Pons (tissue), 1 donor: ENCODE data around the gene KCND1.

Experiments
- DNase-seq: peaks from one replicate; pipeline ENCODE4 v3.0.0-alpha.2; 2016; ENCODE audit warnings: low spot score

KCND1 gene

DNA sequence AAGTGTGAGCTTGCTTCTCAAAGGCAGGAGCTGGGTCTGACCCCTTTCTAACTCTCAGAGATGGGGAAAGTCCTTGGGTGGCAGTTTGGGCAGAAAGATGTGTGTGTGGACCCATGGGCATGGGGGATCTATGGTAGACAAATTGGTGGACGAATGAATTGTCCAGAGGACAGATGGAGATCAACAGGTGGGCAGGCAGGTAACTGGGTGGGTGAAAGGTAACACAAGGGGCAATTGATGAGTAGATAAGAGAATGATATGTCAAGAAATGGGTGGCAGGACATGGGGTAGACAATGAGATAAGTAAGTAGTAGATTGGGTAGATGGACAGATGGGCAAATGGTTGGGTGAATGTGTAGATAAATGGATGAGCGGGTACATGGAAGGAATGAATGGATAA is 2.9 kb upstream of the KCND1 start:
- no peak for DNase-seq

DNA sequence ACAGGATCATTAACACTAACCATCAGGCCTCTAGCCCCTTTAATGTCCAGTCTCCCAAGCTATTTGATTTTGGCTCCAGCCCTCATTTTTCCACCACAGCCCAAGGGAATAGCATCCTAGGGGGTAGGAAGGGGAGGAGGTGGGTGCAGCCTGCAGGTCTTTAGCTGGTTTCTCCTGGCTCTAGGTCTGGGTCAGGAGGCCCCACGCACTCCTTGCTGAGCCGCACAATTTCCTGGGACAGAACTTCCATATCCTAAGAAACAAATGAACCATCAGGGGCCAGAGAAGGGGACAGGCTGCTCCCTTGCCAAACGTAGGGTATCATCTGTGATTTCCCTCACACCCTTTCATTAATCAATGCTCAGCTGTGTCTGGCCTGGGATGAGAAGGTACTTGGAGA is 2.4 kb upstream of the KCND1 start:
- DNase-seq, result no peak

DNA sequence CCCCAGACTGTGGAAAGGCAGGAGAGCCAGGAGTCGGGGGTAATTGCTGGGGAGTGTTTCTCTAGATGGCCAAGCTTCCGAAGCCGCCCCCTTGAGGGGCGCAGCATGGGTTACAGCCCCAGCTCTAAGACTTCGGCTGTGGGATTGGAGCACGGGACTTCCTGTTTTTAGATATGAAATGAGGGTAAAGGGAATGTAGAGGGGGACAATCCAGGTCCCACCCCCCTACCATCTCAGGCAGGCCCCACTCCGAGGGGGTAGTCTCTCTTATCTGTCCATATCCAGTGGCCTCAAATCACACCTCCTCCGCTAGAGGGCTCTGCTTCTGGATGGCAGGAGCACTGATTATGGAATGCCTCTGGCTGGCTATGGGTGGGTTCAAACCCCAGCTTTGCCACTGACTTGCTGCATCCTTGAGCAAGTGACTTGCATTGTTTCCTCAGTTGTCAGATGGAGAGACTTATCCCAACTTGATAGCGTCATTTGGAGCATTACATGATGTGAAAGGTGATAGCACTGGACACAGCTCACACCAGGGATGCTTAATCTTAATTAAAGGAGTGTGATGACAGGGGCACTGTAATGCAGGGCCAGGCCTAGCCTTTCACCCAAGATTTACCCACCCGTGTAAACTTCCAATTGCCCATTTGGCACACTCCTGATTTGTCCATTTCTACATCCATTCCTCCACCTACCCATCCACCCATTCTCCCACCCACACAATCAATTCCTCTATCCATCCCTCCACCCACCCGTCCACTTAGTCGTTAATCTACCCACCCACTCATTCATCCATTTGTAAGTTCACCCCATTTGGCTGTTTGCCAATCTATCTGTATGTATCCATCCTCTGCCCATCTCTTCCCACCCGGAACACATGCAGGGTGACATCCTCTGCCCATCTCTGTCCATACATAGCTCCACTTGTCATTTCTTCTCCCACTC is 848 bp upstream of the KCND1 start:
- peak; percentile 35 for DNase-seq

DNA sequence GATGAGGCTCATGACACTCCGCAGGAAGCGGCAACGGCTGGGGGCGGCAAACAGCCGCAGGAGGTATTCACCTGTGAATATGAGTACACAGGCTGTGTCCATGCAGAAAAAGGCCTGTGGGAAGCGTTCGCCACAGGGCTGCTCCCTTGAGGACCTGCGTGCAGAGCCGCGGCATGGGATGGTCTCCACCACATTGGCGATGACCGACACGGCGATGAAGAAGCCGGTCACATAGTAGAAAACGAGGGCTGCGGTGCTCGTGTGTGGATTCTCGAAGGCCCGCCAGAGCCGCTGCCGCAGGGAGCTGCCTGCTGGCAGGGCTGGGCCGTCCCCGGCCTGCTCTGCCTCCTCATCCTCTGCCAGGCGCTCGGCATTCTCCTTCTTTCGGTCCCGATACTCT is 2.2 kb downstream of the KCND1 start:
- DNase-seq, result no peak

DNA sequence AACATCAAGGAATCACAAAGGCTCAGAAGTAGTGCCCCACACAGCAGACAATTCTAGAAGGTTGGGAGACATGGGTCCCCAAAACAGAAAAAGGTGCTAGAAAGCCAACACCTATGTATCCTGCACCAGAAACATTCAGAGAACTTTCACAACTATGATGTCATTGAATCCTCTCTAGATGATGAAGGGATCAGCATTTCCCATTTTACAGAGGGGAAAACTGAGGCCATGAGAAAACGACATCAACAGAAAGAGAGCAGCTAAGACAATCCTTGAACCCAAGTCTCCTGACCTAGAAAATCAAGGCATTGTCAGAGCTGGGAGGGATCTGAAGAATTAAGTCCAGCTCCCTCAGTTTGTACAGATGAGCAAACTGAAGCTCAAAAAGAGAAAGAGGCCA is 3.3 kb downstream of the KCND1 start:
- DNase-seq, result no peak

DNA sequence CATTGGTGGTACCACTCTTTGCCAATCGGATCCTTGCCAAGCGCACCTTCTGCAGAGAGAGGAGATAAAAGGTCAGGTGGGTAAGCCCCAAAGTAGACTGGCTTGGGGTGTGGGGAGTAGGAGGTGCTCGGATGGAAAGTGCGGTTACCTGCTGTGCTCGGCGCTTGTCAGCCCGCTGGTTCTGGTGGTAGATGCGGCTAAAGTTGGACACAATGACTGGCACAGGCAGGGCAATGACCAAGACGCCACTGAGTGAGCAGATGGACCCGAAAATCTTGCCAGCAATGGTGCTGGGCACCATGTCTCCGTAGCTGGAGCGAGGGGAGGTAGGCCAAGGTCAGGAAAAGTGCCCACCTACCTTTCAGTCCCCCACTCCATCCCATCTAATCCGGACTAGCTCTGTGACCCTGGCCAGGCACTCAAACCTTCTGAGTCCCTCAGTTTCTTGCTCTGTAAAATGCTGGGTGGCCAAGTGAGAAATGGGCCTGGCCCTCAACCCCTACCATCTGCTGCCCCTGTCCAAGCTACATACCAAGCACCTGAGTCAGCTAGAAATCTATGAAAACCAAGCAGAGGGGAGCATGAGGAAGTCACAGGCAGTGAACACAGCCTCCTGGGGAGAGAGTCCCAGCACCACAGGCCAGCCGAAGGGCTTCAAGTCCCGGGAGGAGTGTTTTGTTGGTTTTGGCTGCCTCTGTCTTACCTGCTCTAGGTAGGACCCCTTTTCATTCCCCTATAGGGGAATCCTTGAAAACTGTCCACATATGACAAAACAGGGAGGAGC is 4.7 kb downstream of the KCND1 start:
- DNase-seq, result no peak

DNA sequence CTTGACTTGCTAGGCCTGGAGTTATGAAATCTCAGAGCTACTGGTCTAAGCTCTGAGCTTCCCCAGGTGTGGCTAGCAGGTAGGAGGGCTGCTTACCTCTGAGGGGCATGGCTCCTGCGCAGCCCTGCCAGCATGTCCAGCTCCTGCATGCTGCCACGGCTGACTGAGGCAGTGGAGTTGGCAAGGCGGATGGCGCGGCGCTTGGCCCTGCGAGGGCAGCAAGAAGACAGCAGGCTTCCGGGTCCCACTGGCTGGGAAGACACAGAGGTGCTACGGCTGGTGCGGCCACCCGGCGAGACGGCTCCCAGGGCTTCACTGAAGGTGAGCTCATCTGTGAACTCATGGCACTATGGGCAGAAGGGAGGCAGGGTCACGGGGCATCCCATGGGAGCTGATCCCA is 5.7 kb downstream of the KCND1 start:
- no peak for DNase-seq

DNA sequence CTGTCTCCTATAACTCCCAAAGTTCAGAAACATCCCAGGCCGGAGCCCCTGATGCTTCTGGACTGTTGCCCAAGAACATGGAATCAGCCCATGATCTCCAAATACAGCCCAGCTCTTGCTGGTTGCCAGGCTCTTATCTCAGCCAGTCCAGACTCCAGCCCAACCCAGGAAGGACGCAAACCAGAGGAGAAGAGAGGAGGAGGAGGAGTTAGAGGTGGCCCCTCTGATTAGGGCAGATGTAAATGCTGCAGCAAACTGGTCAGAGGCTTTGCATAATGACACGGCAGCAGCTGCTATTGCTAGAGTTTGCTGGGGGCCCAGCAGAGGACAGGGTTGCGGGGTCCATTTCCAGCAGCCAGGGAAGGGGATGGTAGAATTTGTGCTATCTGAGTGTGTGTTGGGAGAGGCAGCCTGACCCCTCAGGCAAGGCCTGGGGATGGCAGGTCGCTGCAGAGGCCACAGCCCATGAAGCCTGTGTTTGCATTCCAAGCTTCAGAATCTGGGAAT is 10.0 kb downstream of the KCND1 start:
- DNase-seq, result no peak

DNA sequence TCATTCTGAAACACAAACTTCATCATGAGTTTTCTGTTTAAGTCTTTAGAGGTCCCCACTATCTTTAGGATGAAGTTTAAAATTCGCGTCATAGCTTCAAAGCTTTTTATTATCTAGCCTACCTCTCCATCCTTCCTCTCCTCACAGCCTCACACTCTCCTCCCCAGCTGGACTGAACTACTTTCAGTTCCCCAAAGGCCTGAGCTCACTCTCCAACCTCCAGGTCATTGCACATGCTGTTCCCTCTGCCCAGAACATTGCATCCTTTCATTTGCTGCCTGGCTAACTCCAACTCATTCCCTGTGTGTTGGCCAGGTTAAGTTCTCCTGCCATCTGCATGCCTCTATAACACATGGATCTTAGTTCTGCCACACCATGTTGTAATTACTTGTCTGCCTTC is 11.4 kb downstream of the KCND1 start:
- no peak for DNase-seq

DNA sequence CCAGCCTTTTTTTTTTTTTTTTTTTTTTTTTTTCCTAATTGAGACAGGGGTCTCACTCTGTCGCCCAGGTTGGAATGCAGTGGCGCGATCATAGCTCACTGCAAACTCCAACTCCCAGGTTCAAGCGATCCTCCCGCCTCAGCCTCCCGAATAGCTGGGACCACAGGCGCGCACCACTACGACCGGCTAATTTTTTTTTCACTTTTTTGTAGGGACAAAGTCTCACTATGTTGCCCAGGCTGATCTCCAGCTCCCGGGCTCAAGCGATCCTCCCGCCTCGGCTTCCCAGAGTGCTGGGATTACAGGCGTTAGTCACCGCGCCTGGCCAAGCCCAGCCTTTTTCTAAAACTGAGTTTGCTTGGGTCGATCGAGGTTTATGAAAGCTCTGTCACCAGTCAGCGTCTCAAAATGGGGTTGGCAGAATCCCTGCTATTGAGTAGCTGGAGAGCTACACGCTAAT is 13.0 kb downstream of the KCND1 start:
- peak; percentile 18 for DNase-seq

DNA sequence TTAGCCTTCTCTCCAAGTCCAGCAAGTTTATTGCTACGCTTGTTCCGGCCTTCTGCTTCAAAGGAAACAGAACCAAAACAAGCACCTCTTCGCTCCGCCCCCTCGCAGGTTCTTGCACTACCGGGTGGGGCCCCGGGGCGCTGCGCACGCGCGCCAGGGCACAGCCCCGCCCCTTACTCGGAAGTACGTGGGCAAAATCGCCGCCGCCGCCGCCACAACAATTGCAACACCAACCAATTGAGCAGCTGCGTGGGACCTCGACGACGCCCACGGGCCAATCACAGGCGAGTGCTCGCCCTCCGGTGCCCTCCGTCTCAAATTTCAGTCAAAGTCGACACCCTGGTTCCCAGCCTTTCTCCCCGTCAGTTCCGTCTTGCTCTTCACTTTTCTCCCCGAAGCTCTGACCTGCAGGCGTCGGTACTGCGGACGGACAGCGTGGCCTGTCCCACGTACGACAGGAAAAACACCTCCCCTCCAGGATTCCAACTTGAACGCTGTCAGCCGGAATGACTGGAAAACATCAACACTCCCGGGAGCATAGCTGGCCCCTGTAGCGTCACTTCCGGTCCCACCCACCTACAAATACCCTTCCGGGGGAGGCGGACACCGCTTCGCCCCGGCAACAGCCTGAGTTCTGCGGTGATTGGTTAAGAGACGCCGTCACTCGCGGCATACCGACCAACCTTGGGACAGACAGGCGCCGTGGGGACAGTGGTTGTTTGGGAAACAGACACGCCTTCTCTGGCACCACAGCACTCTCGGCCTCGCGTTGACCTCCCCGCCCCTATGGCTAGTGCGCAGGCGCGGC is 13.6 kb downstream of the KCND1 start:
- DNase-seq, result peak; percentile 97

DNA sequence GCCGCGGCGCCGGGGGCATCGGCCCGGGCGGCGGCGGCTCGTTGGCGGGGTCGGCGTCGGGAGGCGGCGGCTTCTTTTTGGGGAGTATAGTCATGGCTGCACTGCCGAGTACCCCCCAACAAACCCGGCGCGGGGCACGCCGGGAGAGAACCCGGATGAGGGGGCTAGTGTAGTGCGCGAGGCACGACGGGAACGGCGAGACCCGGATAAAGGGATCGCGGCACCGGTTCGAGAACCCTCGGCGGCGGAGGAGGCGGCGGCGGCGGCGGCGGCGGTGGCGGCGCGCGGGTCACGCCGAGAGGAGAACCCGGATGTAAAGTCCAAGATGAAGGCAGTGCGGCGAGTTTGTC is 14.2 kb downstream of the KCND1 start, which contains the start of gene OTUD5:
Gene OTUD5 (minus strand): TSS at position 131 of the 350 bp plus-strand sequence. CDS start 37 bp downstream, at position 94.
- no peak for DNase-seq

DNA sequence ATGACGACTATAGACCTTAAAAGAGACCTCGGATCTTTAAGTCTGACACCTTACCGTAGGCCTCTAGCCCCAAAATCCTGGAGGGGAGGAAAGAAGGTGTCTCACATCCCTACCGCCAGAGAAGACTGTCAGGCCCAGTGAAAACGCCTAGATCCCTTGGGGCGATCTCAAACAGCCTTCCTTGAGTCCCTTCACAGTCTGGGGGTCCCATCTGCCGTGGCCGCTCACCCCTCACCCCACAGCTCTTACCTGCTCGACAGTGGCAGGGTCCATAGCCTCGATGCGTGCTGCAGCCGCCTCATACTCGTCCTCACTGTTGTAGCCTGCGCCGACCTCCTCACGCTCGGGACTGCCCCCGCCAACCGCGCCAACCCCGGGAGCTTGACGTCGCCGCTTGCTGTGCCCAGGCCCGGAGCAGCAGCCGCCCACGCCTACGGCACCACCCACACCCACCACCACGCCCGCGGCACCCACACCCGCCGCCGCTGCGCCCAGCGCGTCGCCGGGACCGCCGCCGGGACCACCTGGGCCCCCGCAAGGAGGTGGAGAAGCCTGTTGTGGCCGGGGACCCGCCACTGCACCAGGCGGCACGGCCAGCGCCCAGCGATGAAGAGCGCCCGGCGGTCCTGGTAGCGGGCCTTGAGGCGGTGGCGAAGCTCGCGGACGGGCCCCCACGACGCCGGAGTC is 14.8 kb downstream of the KCND1 start:
- no peak for DNase-seq

DNA sequence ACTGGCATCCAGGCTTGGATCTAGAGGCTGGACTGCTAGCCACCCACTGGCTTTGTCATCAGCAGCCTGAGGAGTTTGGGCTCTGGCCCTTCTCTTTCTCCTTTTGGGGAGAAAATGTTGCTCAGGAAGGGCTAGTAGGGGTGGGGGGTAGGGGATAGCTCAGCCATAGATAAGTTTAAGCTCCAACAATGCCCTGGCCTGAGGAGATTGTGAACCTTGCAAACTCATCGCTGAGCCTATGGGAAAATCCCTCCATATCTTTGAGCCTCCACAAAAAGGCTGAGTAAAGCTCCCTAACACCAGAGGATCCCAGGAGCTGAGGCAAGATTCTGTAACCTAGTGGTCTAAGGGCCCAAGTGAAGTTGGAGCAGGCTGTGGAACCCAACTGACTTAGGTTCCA is 23.1 kb downstream of the KCND1 start:
- no peak for DNase-seq

DNA sequence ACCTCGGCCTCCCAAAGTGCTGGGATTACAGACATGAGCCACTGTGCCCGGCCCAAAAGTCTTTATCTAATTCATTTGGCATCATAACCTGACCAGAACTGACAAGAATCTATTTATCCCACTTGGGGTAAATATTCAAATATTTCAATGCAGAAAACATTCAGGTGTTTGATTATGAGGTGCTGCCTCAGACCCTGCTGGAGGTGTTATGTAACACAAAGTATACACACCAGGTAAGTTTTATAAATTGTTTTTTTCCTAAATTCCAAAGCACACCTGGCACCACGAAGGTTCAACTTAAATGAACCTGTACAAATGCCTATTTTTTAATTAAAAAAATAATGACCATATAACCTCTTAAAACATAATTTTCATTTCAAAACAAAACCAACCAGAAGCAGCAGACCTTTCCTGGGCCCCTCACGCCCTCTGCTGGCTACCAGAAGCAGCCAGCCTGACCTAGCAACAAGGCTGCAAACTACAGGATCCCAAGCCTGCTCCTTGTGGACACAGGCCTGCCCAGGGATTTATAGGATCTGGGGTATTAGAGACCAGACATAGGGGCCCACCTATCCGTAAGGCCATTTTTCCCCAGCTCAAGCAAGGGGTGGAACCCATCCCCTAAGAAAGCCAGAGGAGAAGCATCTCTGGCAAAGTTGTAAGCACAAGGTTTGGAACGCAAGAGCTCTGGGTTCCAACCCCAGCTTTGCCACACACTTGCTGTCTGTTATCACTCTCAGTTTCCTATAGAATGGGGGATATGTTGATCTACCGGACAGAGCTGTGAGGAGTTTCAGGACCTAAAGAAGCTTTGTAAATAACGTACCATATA is 25.9 kb downstream of the KCND1 start:
- DNase-seq, result peak; percentile 22

DNA sequence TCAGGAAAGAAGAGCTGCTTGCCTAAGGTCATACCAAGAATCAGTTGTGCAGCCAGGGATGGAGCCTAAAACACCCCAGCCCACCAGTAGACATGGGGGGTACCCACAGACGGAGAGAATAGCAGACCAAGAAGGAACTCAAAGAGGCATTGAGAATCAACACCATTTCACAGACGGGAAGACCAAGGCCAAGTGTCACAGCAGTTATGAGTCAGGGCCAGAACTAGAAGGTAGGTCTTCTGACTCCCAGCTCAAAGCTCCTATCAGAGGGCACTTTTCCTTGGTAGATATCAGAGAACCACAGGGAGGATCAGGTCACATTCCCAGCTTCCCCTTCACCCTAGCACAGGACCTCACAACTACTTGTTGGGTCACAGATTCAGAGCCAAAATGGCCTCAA is 28.7 kb downstream of the KCND1 start:
- DNase-seq, result no peak

DNA sequence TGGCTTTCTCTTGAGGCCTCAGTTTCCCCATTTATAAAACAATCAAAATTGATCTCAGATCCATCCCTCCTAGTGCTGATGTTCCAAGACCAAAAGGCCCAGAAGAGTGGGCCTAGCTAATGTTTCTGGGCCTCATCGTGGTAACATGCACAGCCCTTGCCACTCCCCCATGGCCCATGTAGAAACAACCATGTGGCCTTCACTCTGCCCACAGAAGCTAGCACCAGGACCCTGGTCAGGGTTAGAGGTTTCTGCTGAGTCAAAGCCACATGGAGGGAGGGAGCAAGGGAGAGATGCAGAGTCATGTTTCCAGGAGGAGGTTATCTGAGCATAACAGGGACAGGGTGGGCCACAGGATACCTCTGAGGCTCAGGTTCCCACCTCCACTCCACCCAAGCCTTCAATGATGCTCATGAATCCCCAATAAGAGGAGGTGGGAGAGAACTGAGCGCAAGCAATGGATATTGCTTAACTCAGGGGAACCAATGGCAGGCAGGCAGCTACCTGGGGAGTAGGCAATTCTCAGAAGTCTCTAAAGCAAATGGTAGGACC is 31.2 kb downstream of the KCND1 start:
- no peak for DNase-seq

DNA sequence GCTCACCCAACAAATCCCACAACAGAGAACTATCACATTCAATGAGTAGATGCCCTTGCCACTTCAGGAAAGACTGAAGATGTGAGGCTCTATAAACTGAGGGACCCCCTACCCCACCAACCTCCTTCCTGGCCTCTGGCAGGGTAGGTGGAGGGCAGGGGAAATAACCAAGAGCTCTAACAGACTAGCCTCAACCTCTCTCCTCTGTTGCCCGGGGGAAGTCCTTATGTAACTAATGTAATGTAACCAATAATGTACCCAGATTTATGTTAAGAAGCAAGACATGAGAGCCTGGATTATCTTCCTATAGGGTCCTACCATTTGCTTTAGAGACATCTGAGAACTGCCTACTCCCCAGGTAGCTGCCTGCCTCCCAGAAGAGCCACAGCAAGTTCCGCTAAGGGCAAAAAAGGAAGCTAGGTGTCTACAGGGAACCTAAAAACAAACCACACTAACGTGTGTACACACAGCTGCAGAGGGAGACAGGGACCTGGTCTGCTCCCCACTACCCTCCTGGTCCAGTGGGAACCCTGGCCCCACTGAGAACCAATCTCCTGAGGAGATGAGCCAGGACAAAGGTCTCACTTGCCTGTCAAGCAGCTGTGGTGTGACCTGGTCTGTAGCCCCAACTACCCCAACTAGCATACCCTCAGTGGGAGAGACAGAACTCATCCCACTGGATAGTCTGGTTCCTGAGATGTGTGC is 32.0 kb downstream of the KCND1 start:
- DNase-seq, result no peak

DNA sequence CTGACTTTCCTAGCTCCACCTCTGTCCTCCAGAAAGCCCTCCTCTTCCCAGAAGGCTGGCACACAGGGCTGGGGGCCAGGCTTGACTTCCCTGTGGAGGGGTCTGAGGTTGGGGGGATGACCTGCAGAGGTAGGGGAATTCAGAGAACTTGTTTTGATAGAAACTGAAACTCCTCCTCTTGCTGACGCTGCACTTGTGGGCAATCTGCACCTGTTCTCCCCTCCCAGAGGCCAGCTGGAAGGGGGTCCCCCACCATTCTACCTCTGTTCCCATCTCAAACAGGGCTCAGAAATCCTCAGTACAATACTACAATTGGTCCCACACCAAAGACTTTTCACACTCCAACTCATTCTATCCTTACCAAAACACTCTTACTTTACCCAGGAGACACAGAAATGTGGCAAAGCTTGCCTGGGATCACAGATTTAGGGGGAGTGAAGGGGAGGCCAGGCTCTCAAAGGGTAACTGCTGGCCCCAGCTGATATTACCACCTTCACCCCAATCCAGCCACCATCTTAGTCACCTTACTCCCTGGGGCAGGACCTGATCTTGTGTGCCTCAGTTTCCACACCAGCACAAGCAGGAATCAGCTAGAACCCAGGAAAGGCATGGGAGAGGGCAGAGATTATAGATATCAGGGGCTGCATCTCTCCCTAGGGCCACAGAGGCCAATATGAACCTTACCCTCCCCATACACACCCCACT is 32.8 kb downstream of the KCND1 start:
- DNase-seq, result no peak
